Coronary artery (tissue), 2 donors: Measurements from ENCODE around the gene KLHL30.

Source experiments
- DNase-seq: peaks from one replicate; pipeline ENCODE4 v3.0.0-alpha.2; 2017; ENCODE audit warnings: low spot score
- H3K27ac ChIP-seq, 2 donors: fragments of 200-600 bp; sonication (generic); one replicate each; pipeline ENCODE4 v1.5.1; 2016 to 2019
- H3K4me3 ChIP-seq: fragments of 200-600 bp; sonication (generic); 2 replicates; pipeline ENCODE4 v1.5.1; 2016; ENCODE audit warnings: mild to moderate bottlenecking, moderate library complexity
- TF ChIP-seq, protein P1 (sequence below): fragments of 200-600 bp; sonication (generic); IDR thresholded peaks from one replicate; pipeline ENCODE4 v1.5.1; 2019; ENCODE audit warnings: antibody characterized with exemption

KLHL30 gene

GRCh38 chr2:238155051-238155760, 16.7 kb downstream of the KLHL30 start:
- TF ChIP-seq, protein P1, sequence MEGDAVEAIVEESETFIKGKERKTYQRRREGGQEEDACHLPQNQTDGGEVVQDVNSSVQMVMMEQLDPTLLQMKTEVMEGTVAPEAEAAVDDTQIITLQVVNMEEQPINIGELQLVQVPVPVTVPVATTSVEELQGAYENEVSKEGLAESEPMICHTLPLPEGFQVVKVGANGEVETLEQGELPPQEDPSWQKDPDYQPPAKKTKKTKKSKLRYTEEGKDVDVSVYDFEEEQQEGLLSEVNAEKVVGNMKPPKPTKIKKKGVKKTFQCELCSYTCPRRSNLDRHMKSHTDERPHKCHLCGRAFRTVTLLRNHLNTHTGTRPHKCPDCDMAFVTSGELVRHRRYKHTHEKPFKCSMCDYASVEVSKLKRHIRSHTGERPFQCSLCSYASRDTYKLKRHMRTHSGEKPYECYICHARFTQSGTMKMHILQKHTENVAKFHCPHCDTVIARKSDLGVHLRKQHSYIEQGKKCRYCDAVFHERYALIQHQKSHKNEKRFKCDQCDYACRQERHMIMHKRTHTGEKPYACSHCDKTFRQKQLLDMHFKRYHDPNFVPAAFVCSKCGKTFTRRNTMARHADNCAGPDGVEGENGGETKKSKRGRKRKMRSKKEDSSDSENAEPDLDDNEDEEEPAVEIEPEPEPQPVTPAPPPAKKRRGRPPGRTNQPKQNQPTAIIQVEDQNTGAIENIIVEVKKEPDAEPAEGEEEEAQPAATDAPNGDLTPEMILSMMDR = no peak
- Histone ChIP-seq H3K27ac (peak overlapping the region in 1 of 2 donors; percentile 24), H3K4me3 (no peak overlapping the region)
- no peak for DNase-seq

- peak overlapping the region in 1 of 2 donors; percentile 24 for H3K27ac ChIP-seq
- TF ChIP-seq, protein P1 = no peak
- no peak for DNase-seq
- H3K4me3 ChIP-seq = no peak overlapping the region
Observed at GRCh38 chr2:238155761-238156694, 17.6 kb downstream of the KLHL30 start.

DNA sequence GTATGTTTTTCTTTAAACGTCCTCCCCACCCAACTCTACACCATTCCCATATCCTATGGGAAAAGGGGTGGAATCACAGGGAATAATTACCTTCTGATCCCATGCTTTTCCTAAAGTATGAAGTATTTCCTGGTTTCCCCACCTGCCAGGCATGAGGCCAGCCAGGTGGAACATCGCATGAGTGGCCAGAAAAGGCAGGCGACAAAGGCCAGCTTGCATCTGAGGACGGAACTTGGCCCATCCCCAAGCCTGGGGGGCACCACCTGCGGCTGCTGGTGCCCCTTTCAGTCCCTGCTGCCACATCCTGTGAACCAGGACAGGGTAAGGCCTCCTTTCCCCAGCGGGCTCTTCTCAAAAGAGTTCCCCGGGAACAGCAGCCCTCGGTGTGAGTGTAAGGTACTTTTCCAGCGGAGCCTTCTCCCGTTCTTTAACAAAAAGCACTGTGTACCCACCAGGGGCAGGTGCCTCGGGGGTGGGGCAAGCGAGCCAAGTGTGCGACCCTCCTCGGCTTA, 19.1 kb downstream of the KLHL30 start:
- Histone ChIP-seq H3K27ac (no peak overlapping the region), H3K4me3 (no peak overlapping the region)
- DNase-seq = no peak
- TF ChIP-seq, protein P1 = no peak

GRCh38 chr2:238158018-238158508, 19.6 kb downstream of the KLHL30 start:
- no peak for DNase-seq
- H3K27ac ChIP-seq = no peak overlapping the region
- H3K4me3 ChIP-seq = no peak overlapping the region
- TF ChIP-seq, protein P1 = no peak

- TF ChIP-seq, protein P1 = peak; percentile 46
- no peak within 1 kb of the TSS for H3K27ac ChIP-seq
- no peak for DNase-seq
- peak within 1 kb of the TSS; percentile 65 for H3K4me3 ChIP-seq
Observed at GRCh38 chr2:238158509-238159070, 20.1 kb downstream of the KLHL30 start, which contains the start of gene ERFE. ERFE (plus strand) TSS chr2:238158970; CDS start chr2:238159008, 38 bp downstream.

- TF ChIP-seq, protein P1 = no peak
- DNase-seq = no peak
- Histone ChIP-seq H3K4me3 (peak overlapping the region; percentile 65), H3K27ac (no peak overlapping the region)
Observed at GRCh38 chr2:238159071-238159539, 20.6 kb downstream of the KLHL30 start.
